ENCODE results near the gene GORASP1. TPM values are rescaled to one million over a fixed set of nuclear protein-coding genes. Genes with fewer than 3 reads are reported as not detected.

Gene GORASP1
- total and polyA plus RNA-seq, 12 donors = 24.3 to 66.2 (median 46.6) TPM

DNA sequence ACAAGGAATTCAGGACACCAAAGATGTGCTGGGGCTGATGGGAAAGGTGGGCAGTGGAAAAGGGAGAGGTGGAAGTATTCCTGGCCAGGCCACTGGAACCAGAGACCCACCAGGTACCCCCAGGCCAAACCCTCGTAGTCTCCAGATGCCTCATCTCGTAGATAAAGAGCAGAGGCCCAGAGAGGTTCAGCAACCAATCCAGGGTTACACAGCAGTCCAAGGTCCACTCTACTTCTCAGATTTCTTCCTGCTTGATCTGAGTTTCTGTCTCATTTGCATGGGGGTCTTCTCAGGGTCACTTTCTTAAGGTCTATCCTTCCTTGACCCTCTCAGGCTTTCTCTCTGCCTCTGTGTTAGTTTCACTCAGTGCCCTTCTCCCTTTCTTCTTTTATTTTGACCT is 5.1 kb upstream of the GORASP1 start:
- no peak overlapping the region for H3K27ac ChIP-seq
- H3K4me1 ChIP-seq (replicated peaks in 1 of 2) = peaks cover 3 to 5% of the 10 kb centered on the region in 2 donors
- intact Hi-C loops (cut with DNase I) = loop anchor here in 1 of 2 donors (10.0 kb wide), 1 partner anchor 82 kb away; the partner anchor contains the start of gene XIRP1
- TF ChIP-seq CTCF (IDR thresholded peaks at IDR 0.05) = no peak
- TF ChIP-seq POLR2A (IDR thresholded peaks at IDR 0.05) = no peak
- 88 to 100% (median 95%) methylated on average over 2 of the region's 2 CpGs for WGBS, 4 donors
- no peaks in the 10 kb centered on the region for H3K9me3 ChIP-seq (replicated peaks in 1 of 3)
- H3K36me3 ChIP-seq (replicated peaks in 1 of 2) = no peaks in the 10 kb centered on the region
- no peaks in the 10 kb centered on the region for H3K27me3 ChIP-seq
- H3K4me3 ChIP-seq = no peak overlapping the region
- peak in 1 of 7 donors; percentile 23 for DNase-seq

DNA sequence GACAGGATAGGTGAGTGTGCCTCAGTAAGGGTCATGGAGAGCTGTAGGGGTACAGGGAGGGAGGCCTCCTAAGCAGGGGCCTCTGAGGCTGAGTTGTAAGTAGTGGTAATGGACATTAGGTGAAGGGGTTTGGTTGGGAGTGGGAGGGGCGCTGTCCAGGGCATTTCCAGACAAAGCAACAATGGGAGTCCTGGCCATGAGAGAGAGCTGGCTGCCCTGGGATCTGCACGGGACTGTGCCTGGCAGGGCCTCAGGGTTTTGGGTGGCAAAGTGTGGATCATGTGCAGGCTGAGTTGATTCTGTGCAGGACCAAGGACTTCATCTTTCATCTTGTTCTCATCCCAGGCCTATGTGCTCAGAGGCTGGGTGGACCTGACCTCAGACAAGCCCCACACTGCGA is 4.7 kb upstream of the GORASP1 start:
- Histone ChIP-seq H3K27ac (no peak overlapping the region), H3K9me3 (replicated peaks in 1 of 3) (no peaks in the 10 kb centered on the region), H3K4me1 (replicated peaks in 1 of 2) (peaks cover 3 to 5% of the 10 kb centered on the region in 2 donors), H3K4me3 (no peak overlapping the region), H3K27me3 (no peaks in the 10 kb centered on the region), H3K36me3 (replicated peaks in 1 of 2) (no peaks in the 10 kb centered on the region)
- no peak for DNase-seq
- no peak for TF ChIP-seq POLR2A (IDR thresholded peaks at IDR 0.05)
- no peak for TF ChIP-seq CTCF (IDR thresholded peaks at IDR 0.05)
- intact Hi-C loops (cut with DNase I) = loop anchor here in 1 of 2 donors (10.0 kb wide), 1 partner anchor 83 kb away; the partner anchor contains the start of gene XIRP1
- WGBS, 4 donors = 94 to 97% (median 95%) methylated on average over 3 of the region's 3 CpGs

DNA sequence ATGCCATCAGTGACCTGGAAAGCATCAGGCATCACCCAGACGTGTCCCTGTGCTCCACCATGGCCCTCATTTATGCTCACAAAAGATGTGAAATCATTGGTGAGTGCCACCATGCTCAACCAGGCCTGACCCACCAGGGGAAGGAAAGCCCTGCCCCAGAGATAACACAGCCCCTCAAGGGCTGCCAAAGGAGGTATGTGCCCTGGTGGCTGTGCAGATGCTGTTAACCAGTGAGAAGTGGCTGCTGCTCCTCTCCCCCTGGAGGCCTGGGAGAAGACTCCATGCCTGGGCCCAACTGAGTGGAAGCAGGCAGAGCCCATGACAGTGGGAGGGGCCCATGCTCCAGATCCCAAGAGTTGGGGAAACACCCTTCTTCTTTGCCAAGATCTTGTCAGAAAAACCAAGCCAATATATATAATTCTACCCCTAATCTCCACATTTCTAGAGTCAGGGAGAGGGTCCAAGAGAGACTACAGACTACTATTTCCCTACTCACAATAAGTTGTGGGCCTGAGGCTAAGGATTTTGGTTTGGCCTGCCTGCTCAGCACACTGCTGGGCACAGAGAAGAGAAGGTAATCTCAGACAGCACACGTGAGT is 2.7 kb upstream of the GORASP1 start:
- Histone ChIP-seq H3K27me3 (no peaks in the 10 kb centered on the region), H3K9me3 (replicated peaks in 1 of 3) (no peaks in the 10 kb centered on the region), H3K4me1 (replicated peaks in 1 of 2) (peaks cover 3 to 20% of the 10 kb centered on the region in 2 donors), H3K36me3 (replicated peaks in 1 of 2) (no peaks in the 10 kb centered on the region), H3K4me3 (no peak overlapping the region), H3K27ac (no peak overlapping the region)
- TF ChIP-seq CTCF (IDR thresholded peaks at IDR 0.05) (no peak), POLR2A (IDR thresholded peaks at IDR 0.05) (no peak)
- intact Hi-C loops (cut with DNase I) = loop anchor here in 1 of 2 donors (10.0 kb wide), 1 partner anchor 85 kb away; the partner anchor contains the start of gene XIRP1
- WGBS, 4 donors = 60 to 97% (median 77%) methylated on average over 1 to 2 of the region's 2 CpGs
- peak in 1 of 7 donors; percentile 28 for DNase-seq

GRCh38 chr3:39109086-39109485 is 1.7 kb upstream of the GORASP1 start:
- H3K27me3 ChIP-seq = no peaks in the 10 kb centered on the region
- DNase-seq = peak in 1 of 7 donors; percentile 42
- no peak for TF ChIP-seq CTCF (IDR thresholded peaks at IDR 0.05)
- TF ChIP-seq POLR2A (IDR thresholded peaks at IDR 0.05) = no peak
- H3K27ac ChIP-seq = no peak overlapping the region
- intact Hi-C loops (cut with DNase I) = loop anchor here in 1 of 2 donors (10.0 kb wide), 1 partner anchor 276 kb away; the partner anchor contains the start of gene SLC25A38
- H3K4me1 ChIP-seq (replicated peaks in 1 of 2) = peaks cover 3 to 26% of the 10 kb centered on the region in 2 donors
- H3K36me3 ChIP-seq (replicated peaks in 1 of 2) = no peaks in the 10 kb centered on the region
- H3K4me3 ChIP-seq = no peak overlapping the region
- WGBS, 4 donors = 87 to 91% (median 90%) methylated on average over 5 of the region's 5 CpGs
- no peaks in the 10 kb centered on the region for H3K9me3 ChIP-seq (replicated peaks in 1 of 3)

Data from adrenal gland (tissue), 12 donors.